ENCODE measurements around the gene TLK2. TPM values are rescaled to one million over a fixed set of nuclear protein-coding genes. Genes with fewer than 3 reads are reported as not detected.
"Not testable (repeated sequence)": the region's sequence is repeated elsewhere in the genome, so short reads cannot be mapped to it uniquely, and the experiment has no call there.

Gene TLK2
- 44.0 and 50.8 TPM in 2 replicates for total RNA-seq

DNA sequence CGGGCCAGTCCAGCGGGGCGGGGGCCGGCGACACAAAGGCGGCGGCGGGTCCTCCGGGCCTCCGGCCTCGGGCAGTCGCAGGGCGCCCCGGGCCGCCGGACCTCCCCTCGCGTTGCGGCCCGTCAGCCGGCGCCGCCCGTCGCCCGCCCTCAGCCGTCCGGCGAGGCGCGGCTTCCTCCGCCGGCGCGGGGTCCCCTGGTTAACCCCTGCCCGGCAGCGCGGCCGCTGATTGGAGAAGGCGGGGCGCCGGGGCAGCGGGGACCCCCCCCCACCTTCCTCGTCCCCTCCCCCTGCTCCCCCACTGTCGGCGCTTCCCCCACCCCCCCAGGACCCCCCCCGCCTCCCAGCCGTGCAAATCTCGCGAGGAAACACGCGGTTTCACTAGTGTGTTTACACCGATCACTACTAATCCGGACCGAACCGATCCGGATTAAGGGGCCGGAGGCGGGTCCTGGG is at the start of gene TLK2:
TLK2 (plus strand) TSS at position 402 of the 456 bp plus-strand sequence. CDS start 2,301 bp downstream, outside the sequence.
- Mint-ChIP-seq H3K27ac (peak within 1 kb of the TSS; percentile 92), H3K9me3 (no peaks in the 10 kb centered on the region), H3K4me1 (ENCODE audit: low read depth) (peaks cover 29% of the 10 kb centered on the region), H3K27me3 (ENCODE audit: insufficient read depth) (no peaks in the 10 kb centered on the region), H3K4me3 (peak within 1 kb of the TSS; percentile 94), H3K36me3 (ENCODE audit: low read depth) (peaks cover 18% of the 10 kb centered on the region)
- peak; percentile 73 for DNase-seq (ENCODE audit: low spot score)
- intact Hi-C loops (cut with micrococcal nuclease) = loop anchor here (2.0 kb wide), 1 partner anchor 56 kb away; the partner anchor contains the start of gene METTL2A

- H3K27me3 Mint-ChIP-seq (ENCODE audit: insufficient read depth); H3K4me1 Mint-ChIP-seq (ENCODE audit: low read depth): not testable (repeated sequence)
Observed at GRCh38 chr17:62435251-62435650, 43.4 kb upstream of the TLK2 start.

GRCh38 chr17:62441181-62441580 is 37.4 kb upstream of the TLK2 start:
- intact Hi-C loops (cut with micrococcal nuclease); H3K4me3 Mint-ChIP-seq: not testable (repeated sequence)
- H3K36me3 Mint-ChIP-seq (ENCODE audit: low read depth) = peaks cover 18% of the 10 kb centered on the region

More at GRCh38 chr17:62435251-62435650, 43.4 kb upstream of the TLK2 start:
- H3K9me3 Mint-ChIP-seq; H3K27ac Mint-ChIP-seq; H3K4me3 Mint-ChIP-seq; DNase-seq (ENCODE audit: low spot score); intact Hi-C loops (cut with micrococcal nuclease): not testable (repeated sequence)
- H3K36me3 Mint-ChIP-seq (ENCODE audit: low read depth) = peaks cover 10% of the 10 kb centered on the region

DNA sequence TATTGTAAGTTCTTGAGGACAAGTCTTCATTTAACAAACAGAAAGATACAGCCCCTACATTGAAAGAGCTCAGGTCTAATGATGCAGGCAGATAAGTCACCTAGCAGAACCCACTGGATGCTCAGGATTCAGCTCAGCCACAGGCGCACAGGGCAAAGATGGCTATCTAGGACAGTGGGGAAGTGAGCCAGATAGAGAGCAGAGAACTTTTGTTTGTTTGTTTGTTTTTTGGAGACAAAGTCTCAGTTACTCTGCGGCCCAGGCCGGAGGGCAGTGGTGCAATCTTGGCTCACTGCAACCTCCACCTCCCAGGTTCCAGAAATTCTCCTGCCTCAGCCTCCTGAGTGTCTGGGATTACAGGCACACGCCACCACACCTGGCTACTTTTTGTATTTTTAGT is 34.6 kb upstream of the TLK2 start:
- Mint-ChIP-seq H3K27me3 (ENCODE audit: insufficient read depth) (no peaks in the 10 kb centered on the region), H3K36me3 (ENCODE audit: low read depth) (peaks cover 23% of the 10 kb centered on the region), H3K27ac (no peak overlapping the region), H3K4me3 (no peak overlapping the region), H3K4me1 (ENCODE audit: low read depth) (no peaks in the 10 kb centered on the region), H3K9me3 (no peaks in the 10 kb centered on the region)
- no peak for DNase-seq (ENCODE audit: low spot score)
- intact Hi-C loops (cut with micrococcal nuclease) = no loop called here

More at GRCh38 chr17:62441181-62441580, 37.4 kb upstream of the TLK2 start:
- H3K9me3 Mint-ChIP-seq; H3K27ac Mint-ChIP-seq; H3K27me3 Mint-ChIP-seq (ENCODE audit: insufficient read depth); DNase-seq (ENCODE audit: low spot score); H3K4me1 Mint-ChIP-seq (ENCODE audit: low read depth): not testable (repeated sequence)

DNA sequence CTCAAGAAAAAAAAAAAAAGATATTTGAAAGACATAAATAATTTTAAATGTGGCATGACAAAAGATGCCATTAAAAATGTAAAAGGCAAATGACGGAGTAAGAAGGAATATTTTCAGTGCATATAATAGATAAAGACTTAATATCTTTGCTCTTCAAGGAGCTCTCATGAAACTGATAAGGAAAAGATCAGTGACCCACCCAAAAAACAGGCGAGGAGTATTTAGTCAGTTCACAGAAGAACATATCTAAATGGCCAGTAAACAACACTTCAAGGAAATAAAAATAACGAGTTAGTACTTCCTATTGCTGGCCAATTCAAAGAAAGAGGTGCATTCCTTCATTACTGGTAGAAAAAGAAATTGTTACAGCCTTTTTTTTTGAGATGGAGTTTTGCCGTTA is 32.8 kb upstream of the TLK2 start:
- H3K27ac Mint-ChIP-seq; DNase-seq (ENCODE audit: low spot score); H3K4me3 Mint-ChIP-seq; H3K9me3 Mint-ChIP-seq; H3K27me3 Mint-ChIP-seq (ENCODE audit: insufficient read depth); H3K4me1 Mint-ChIP-seq (ENCODE audit: low read depth); intact Hi-C loops (cut with micrococcal nuclease): not testable (repeated sequence)
- H3K36me3 Mint-ChIP-seq (ENCODE audit: low read depth) = peaks cover 20% of the 10 kb centered on the region

- H3K4me1 Mint-ChIP-seq (ENCODE audit: low read depth) = peaks cover 13% of the 10 kb centered on the region
- H3K27ac Mint-ChIP-seq; H3K36me3 Mint-ChIP-seq (ENCODE audit: low read depth); DNase-seq (ENCODE audit: low spot score); intact Hi-C loops (cut with micrococcal nuclease); H3K9me3 Mint-ChIP-seq; H3K27me3 Mint-ChIP-seq (ENCODE audit: insufficient read depth); H3K4me3 Mint-ChIP-seq: not testable (repeated sequence)
Observed at GRCh38 chr17:62452195-62452594, 26.4 kb upstream of the TLK2 start.

- peaks cover 13% of the 10 kb centered on the region for H3K4me1 Mint-ChIP-seq (ENCODE audit: low read depth)
Observed at GRCh38 chr17:62453041-62453440, 25.6 kb upstream of the TLK2 start.

DNA sequence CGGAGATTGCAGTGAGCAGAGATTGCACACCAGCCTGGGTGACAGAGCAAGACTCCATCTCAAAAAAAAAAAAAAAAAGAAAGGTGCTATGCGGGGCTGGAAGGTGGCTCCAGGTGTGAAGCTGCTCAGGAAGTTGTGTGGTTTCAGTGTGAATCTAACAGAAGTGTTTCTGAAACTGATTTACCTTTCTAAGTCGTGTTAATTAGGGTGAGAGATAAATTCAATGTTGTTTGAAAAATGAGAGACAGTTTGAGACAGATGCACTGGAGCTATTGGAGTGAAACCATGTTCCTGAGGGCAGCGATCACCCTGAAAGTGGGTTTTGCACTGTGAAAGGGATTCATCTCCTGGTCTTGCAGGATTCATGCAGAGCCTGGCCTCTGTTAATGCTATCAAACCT is 25.0 kb upstream of the TLK2 start:
- H3K27ac Mint-ChIP-seq; H3K36me3 Mint-ChIP-seq (ENCODE audit: low read depth); intact Hi-C loops (cut with micrococcal nuclease); H3K27me3 Mint-ChIP-seq (ENCODE audit: insufficient read depth); H3K4me3 Mint-ChIP-seq; DNase-seq (ENCODE audit: low spot score); H3K9me3 Mint-ChIP-seq: not testable (repeated sequence)
- H3K4me1 Mint-ChIP-seq (ENCODE audit: low read depth) = peaks cover 13% of the 10 kb centered on the region

More at GRCh38 chr17:62453041-62453440, 25.6 kb upstream of the TLK2 start:
- H3K36me3 Mint-ChIP-seq (ENCODE audit: low read depth); H3K9me3 Mint-ChIP-seq; H3K27me3 Mint-ChIP-seq (ENCODE audit: insufficient read depth); H3K4me3 Mint-ChIP-seq; intact Hi-C loops (cut with micrococcal nuclease); DNase-seq (ENCODE audit: low spot score); H3K27ac Mint-ChIP-seq: not testable (repeated sequence)

DNA sequence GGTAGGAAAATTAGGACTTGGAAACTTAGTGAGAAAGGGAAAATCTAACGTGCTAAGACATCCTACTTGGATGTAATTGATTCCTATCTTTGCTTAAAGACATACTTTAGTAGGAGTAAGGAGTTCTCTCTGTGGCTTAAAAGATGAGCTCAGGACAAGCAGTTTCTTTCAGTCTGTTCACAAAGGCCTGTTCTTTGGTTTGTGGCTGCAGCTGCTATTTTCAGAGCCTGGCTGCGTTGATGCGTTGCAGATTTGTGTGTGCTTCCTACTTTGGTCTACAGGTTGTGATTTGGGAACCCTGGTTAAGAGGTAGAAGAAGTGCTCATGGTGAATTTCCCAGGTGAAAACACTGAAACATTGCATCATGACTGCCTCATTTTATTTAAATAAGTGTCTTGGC is 24.5 kb upstream of the TLK2 start:
- H3K4me3 Mint-ChIP-seq; H3K9me3 Mint-ChIP-seq; H3K27ac Mint-ChIP-seq; H3K36me3 Mint-ChIP-seq (ENCODE audit: low read depth); DNase-seq (ENCODE audit: low spot score); intact Hi-C loops (cut with micrococcal nuclease); H3K27me3 Mint-ChIP-seq (ENCODE audit: insufficient read depth): not testable (repeated sequence)
- peaks cover 13% of the 10 kb centered on the region for H3K4me1 Mint-ChIP-seq (ENCODE audit: low read depth)

- Mint-ChIP-seq H3K4me1 (ENCODE audit: low read depth) (peaks cover 13% of the 10 kb centered on the region), H3K4me3 (no peak overlapping the region), H3K9me3 (no peaks in the 10 kb centered on the region), H3K27me3 (ENCODE audit: insufficient read depth) (peaks cover 2% of the 10 kb centered on the region), H3K36me3 (ENCODE audit: low read depth) (peaks cover 4% of the 10 kb centered on the region), H3K27ac (no peak overlapping the region)
- intact Hi-C loops (cut with micrococcal nuclease) = no loop called here
- DNase-seq (ENCODE audit: low spot score) = no peak
Observed at GRCh38 chr17:62456016-62456415, 22.6 kb upstream of the TLK2 start.

DNA sequence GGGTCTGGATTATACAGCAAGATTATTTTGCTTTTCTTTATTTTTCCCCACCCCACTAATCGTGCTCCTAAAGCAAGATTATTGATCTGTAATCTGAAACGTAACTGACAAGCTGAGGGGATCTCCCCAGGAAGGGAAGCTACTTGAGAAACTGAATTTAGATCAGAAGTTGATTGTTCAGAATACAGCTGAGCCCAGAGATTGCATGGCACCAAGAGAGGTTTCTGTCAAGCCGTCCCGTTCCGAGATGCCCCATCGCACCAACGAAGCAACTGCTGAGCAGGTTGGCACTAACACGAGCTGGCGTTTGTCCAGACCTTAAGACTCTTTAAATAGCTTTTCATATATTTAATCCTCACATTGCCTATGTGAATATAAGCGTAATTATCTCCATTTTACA is 20.1 kb upstream of the TLK2 start:
- intact Hi-C loops (cut with micrococcal nuclease); H3K4me1 Mint-ChIP-seq (ENCODE audit: low read depth); H3K27ac Mint-ChIP-seq; H3K27me3 Mint-ChIP-seq (ENCODE audit: insufficient read depth); H3K36me3 Mint-ChIP-seq (ENCODE audit: low read depth); H3K4me3 Mint-ChIP-seq; H3K9me3 Mint-ChIP-seq; DNase-seq (ENCODE audit: low spot score): not testable (repeated sequence)

DNA sequence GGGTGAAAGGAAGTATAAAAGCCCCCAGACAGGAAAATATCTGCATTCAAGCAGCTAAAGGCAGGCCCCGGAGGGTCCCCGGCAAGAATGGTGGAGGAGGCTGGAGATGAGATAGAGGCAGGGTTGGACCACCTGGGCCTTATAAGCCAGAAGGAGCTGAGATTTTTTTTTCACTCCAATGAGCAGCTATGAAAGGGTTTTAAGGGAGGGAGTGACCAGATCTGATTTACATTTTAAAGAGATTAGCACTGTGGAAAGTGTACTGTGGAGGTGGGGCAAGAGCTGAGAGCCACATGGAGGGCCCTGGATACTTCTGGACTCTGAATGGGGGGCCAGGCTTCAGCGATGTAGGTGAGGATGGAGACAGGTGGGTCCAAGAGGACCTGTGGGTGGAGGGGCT is 14.2 kb upstream of the TLK2 start:
- H3K36me3 Mint-ChIP-seq (ENCODE audit: low read depth); H3K27me3 Mint-ChIP-seq (ENCODE audit: insufficient read depth); DNase-seq (ENCODE audit: low spot score); H3K9me3 Mint-ChIP-seq; H3K4me1 Mint-ChIP-seq (ENCODE audit: low read depth); H3K4me3 Mint-ChIP-seq; intact Hi-C loops (cut with micrococcal nuclease); H3K27ac Mint-ChIP-seq: not testable (repeated sequence)

DNA sequence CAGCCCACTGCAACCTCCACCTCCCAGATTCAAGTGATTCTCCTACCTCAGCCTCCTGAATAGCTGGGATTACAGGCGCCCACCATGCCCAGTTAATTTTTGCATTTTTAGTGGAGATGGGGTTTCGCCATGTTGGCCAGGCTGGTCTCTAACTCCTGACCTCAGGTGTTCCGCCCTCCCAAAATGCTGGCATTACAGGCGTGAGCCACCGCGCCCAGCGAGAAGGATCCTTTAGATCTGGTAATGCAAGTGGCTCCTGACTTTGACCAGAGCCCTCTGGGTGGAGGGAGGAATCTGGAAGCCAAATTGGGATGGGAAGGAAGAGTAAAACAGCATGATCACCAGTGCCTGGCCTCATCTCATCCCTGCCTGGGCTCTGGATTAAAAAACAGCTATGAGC is 13.4 kb upstream of the TLK2 start:
- H3K27ac Mint-ChIP-seq; H3K27me3 Mint-ChIP-seq (ENCODE audit: insufficient read depth); H3K4me3 Mint-ChIP-seq; H3K36me3 Mint-ChIP-seq (ENCODE audit: low read depth); DNase-seq (ENCODE audit: low spot score); H3K4me1 Mint-ChIP-seq (ENCODE audit: low read depth); H3K9me3 Mint-ChIP-seq; intact Hi-C loops (cut with micrococcal nuclease): not testable (repeated sequence)
